Neural cell (in vitro differentiated cells): ENCODE measurements around the gene LRRN4CL. TPM values are rescaled to one million over a fixed set of nuclear protein-coding genes. Genes with fewer than 3 reads are reported as not detected.
A peak's percentile ranks its signal among the peaks of the same experiment; 100 is the strongest.

Source experiments
- H2AFZ ChIP-seq: fragments of 200-600, 300-800 bp; sonication (generic), shearing (Covaris generic); 2 replicates; pipeline ENCODE4 v1.6.0; 2014; ENCODE audit warnings: low read depth, mild to moderate bottlenecking, antibody characterized with exemption, low read length, moderate library complexity
- H3F3A ChIP-seq: fragments of 200-600 bp; shearing (Covaris generic); 2 replicates; pipeline ENCODE4 v1.6.1; 2016; ENCODE audit warnings: mild to moderate bottlenecking, moderate library complexity, mixed read lengths, antibody characterized with exemption, low read length; ENCODE audit not compliant: insufficient read depth, poor library complexity, severe bottlenecking
- H3K27ac ChIP-seq: fragments of 200-600, 300-800 bp; sonication (generic), shearing (Covaris generic); 2 replicates; pipeline ENCODE4 v1.5.1; 2014; ENCODE audit warnings: mild to moderate bottlenecking, low read length, moderate library complexity
- H3K27me3 ChIP-seq: fragments of 300-800, 200-600 bp; sonication (generic), shearing (Covaris generic); 2 replicates; pipeline ENCODE4 v1.6.0; 2014; ENCODE audit warnings: mild to moderate bottlenecking, low read depth, low read length, moderate library complexity; ENCODE audit not compliant: insufficient read depth
- H3K36me3 ChIP-seq: fragments of 300-800, 200-600 bp; sonication (generic), shearing (Covaris generic); 2 replicates; pipeline ENCODE4 v1.5.1; 2014; ENCODE audit warnings: mild to moderate bottlenecking, antibody characterized with exemption, low read length, moderate library complexity; ENCODE audit not compliant: insufficient read depth
- H3K4me2 ChIP-seq: fragments of 300-800, 200-600 bp; sonication (generic), shearing (Covaris generic); 2 replicates; pipeline ENCODE4 v1.6.0; 2014; ENCODE audit warnings: mild to moderate bottlenecking, low read length
- H3K4me3 ChIP-seq: fragments of 300-800, 200-600 bp; sonication (generic), shearing (Covaris generic); 2 replicates; pipeline ENCODE4 v1.5.1; 2014; ENCODE audit warnings: mild to moderate bottlenecking, low read length, moderate library complexity
- H3K79me2 ChIP-seq: fragments of 200-600 bp; shearing (Covaris generic); replicated peaks from 2 replicates; pipeline ENCODE4 v1.6.0; 2014; ENCODE audit warnings: mild to moderate bottlenecking, low read length, moderate library complexity; ENCODE audit not compliant: insufficient read depth
- H3K9ac ChIP-seq: fragments of 300-800, 200-600 bp; sonication (generic), shearing (Covaris generic); 2 replicates; pipeline ENCODE4 v1.6.1; 2016; ENCODE audit warnings: mild to moderate bottlenecking, low read length, mixed read lengths
- H3K9me2 ChIP-seq: fragments of 200-600 bp; shearing (Covaris generic); 2 replicates; pipeline ENCODE4 v1.6.1; 2016; ENCODE audit warnings: mild to moderate bottlenecking, low read length, mixed read lengths; ENCODE audit not compliant: insufficient read depth
- H3K9me3 ChIP-seq: fragments of 200-600, 300-800 bp; sonication (generic), shearing (Covaris generic); 2 replicates; pipeline ENCODE4 v1.6.1; 2016; ENCODE audit warnings: mild to moderate bottlenecking, mixed run types, low read length, moderate library complexity, mixed read lengths
- H4K20me1 ChIP-seq: fragments of 200-600 bp; shearing (Covaris generic); 2 replicates; pipeline ENCODE4 v1.6.1; 2016; ENCODE audit warnings: mild to moderate bottlenecking, mixed run types; ENCODE audit not compliant: insufficient read depth
- EP300 ChIP-seq: fragments of 450-650 bp; conservative IDR thresholded peaks from 2 replicates; pipeline ENCODE4 v1.6.1; 2014; ENCODE audit warnings: antibody characterized with exemption, mild to moderate bottlenecking, moderate library complexity; ENCODE audit not compliant: poor library complexity, severe bottlenecking
- EZH2 ChIP-seq: fragments of 200-600, 300-800 bp; shearing (Covaris generic), sonication (generic); IDR thresholded peaks from 2 replicates; pipeline ENCODE4 v1.6.1; 2014; ENCODE audit warnings: antibody characterized with exemption, low read length, borderline replicate concordance, mild to moderate bottlenecking; ENCODE audit not compliant: insufficient read depth, poor library complexity, severe bottlenecking
- MXI1 ChIP-seq: fragments of 450-650 bp; conservative IDR thresholded peaks from 2 replicates; pipeline ENCODE4 v1.6.1; 2014; ENCODE audit warnings: antibody characterized with exemption, mild to moderate bottlenecking; ENCODE audit not compliant: poor library complexity, severe bottlenecking
- POLR2AphosphoS5 ChIP-seq: IDR thresholded peaks from 2 replicates; pipeline ENCODE4 v1.6.1; 2012
- RAD21 ChIP-seq: fragments of 450-650 bp; conservative IDR thresholded peaks from 2 replicates; pipeline ENCODE4 v1.6.1; 2014; ENCODE audit warnings: antibody characterized with exemption, mild to moderate bottlenecking, moderate library complexity
- SMC3 ChIP-seq: fragments of 450-650 bp; conservative IDR thresholded peaks from 2 replicates; pipeline ENCODE4 v1.6.1; 2014; ENCODE audit warnings: antibody characterized with exemption, mild to moderate bottlenecking, moderate library complexity; ENCODE audit not compliant: poor library complexity
- TAF1 ChIP-seq: IDR thresholded peaks from 2 replicates; pipeline ENCODE4 v1.6.1; 2012; ENCODE audit warnings: low read depth
- polyA plus RNA-seq: library from polyadenylated mRNA; depleted of rRNA; stranded (reverse); fragments of >200 nt; gene quantifications from 2 replicates; pipeline ENCODE4 v1.2.3, GENCODE V29; 2014
- TF ChIP-seq, protein P1 (sequence below): fragments of 450-650 bp; IDR thresholded peaks from 2 replicates; pipeline ENCODE4 v1.5.1; 2014; ENCODE audit warnings: antibody characterized with exemption, mild to moderate bottlenecking, moderate library complexity; ENCODE audit not compliant: poor library complexity, severe bottlenecking
- TF ChIP-seq, protein P2 (sequence below): IDR thresholded peaks from 2 replicates; pipeline ENCODE4 v1.6.1; 2012; ENCODE audit warnings: borderline replicate concordance

Gene LRRN4CL
- polyA plus RNA-seq, 1 donor from 2014 or later, result 0.82 TPM

DNA sequence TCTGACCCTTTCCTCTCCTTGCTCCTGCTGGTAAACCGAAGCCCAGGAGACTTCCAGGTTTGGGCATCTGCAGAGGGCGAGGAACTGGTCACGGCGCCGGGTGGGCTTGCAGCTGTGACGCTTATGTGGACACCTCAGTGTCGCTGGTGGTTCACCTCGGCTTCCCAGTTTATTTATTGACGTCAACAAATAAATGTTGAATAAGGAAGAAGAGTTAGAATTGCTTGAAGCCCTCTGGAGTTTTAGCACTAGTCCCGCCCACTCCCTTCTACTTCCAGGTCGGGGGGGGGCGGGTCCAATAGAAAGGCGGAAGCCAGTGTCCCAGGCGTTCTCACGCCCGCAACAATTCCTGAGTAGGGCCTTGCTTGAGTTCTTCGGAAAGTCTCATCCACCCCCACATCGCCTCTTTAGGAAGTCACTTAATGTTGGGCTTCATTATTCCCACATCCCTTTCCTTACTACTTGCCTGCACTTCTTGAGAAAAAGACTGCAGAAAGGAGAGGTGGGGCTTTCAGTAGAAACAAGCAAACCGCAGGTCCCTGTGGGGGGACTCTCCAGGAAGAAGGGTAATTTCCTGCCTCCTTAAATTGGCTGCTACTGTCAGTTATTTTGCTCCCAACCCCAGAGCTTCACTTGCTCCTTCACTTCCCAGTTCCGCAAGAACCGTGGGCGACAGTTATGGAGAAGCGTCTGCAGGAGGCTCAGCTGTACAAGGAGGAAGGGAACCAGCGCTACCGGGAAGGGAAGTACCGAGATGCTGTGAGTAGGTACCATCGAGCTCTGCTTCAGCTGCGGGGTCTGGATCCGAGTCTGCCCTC lies 39.0 kb upstream of the LRRN4CL start, which contains the start of gene TTC9C:
Gene TTC9C (plus strand): TSS at position 316 of the 818 bp plus-strand sequence. CDS start 363 bp downstream, at position 679.
- Histone ChIP-seq H3K9me3 (no peaks in the 10 kb centered on the region), H3F3A (peaks cover 5% of the 10 kb centered on the region), H3K36me3 (no peaks in the 10 kb centered on the region), H3K9ac (peak within 1 kb of the TSS; percentile 75), H3K4me3 (peak within 1 kb of the TSS; percentile 83), H2AFZ (peak within 1 kb of the TSS; percentile 81), H3K79me2 (peaks cover 42% of the 10 kb centered on the region), H3K27ac (peak within 1 kb of the TSS; percentile 93), H3K9me2 (no peaks in the 10 kb centered on the region), H3K27me3 (no peaks in the 10 kb centered on the region), H4K20me1 (peaks cover 3% of the 10 kb centered on the region), H3K4me2 (peak within 1 kb of the TSS; percentile 94)
- TF ChIP-seq RAD21 (peak; percentile 28), SMC3 (no peak), EZH2 (no peak), MXI1 (peak; percentile 87), EP300 (no peak), TAF1 (no peak), POLR2AphosphoS5 (peak; percentile 70)
- TF ChIP-seq, protein P1, sequence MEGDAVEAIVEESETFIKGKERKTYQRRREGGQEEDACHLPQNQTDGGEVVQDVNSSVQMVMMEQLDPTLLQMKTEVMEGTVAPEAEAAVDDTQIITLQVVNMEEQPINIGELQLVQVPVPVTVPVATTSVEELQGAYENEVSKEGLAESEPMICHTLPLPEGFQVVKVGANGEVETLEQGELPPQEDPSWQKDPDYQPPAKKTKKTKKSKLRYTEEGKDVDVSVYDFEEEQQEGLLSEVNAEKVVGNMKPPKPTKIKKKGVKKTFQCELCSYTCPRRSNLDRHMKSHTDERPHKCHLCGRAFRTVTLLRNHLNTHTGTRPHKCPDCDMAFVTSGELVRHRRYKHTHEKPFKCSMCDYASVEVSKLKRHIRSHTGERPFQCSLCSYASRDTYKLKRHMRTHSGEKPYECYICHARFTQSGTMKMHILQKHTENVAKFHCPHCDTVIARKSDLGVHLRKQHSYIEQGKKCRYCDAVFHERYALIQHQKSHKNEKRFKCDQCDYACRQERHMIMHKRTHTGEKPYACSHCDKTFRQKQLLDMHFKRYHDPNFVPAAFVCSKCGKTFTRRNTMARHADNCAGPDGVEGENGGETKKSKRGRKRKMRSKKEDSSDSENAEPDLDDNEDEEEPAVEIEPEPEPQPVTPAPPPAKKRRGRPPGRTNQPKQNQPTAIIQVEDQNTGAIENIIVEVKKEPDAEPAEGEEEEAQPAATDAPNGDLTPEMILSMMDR, result no peak
- TF ChIP-seq, protein P2, sequence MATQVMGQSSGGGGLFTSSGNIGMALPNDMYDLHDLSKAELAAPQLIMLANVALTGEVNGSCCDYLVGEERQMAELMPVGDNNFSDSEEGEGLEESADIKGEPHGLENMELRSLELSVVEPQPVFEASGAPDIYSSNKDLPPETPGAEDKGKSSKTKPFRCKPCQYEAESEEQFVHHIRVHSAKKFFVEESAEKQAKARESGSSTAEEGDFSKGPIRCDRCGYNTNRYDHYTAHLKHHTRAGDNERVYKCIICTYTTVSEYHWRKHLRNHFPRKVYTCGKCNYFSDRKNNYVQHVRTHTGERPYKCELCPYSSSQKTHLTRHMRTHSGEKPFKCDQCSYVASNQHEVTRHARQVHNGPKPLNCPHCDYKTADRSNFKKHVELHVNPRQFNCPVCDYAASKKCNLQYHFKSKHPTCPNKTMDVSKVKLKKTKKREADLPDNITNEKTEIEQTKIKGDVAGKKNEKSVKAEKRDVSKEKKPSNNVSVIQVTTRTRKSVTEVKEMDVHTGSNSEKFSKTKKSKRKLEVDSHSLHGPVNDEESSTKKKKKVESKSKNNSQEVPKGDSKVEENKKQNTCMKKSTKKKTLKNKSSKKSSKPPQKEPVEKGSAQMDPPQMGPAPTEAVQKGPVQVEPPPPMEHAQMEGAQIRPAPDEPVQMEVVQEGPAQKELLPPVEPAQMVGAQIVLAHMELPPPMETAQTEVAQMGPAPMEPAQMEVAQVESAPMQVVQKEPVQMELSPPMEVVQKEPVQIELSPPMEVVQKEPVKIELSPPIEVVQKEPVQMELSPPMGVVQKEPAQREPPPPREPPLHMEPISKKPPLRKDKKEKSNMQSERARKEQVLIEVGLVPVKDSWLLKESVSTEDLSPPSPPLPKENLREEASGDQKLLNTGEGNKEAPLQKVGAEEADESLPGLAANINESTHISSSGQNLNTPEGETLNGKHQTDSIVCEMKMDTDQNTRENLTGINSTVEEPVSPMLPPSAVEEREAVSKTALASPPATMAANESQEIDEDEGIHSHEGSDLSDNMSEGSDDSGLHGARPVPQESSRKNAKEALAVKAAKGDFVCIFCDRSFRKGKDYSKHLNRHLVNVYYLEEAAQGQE, result peak; percentile 25

DNA sequence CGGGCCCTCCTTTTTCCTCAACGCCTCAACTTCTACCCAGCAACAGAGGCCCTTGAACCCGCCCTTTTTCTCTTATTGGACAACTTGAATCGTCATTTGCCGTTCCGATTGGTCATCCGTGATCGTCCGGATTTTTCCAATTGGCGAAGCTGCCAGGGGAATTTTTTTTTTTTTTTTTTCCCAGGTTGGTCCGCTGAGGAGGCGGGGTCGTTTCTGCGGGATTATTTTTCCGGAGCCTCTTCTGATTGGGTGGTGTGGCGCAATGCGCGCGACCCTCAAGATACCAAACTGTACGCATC lies 38.5 kb upstream of the LRRN4CL start:
- Histone ChIP-seq H3K9me2 (no peaks in the 10 kb centered on the region), H3K27me3 (no peaks in the 10 kb centered on the region), H3K79me2 (peaks cover 48% of the 10 kb centered on the region), H2AFZ (peak overlapping the region; percentile 81), H3K9ac (peak overlapping the region; percentile 75), H3K9me3 (no peaks in the 10 kb centered on the region), H3K36me3 (peaks cover 2% of the 10 kb centered on the region), H3F3A (peaks cover 5% of the 10 kb centered on the region), H3K4me2 (peak overlapping the region; percentile 38), H4K20me1 (peaks cover 3% of the 10 kb centered on the region), H3K27ac (peak overlapping the region; percentile 93), H3K4me3 (peak overlapping the region; percentile 83)
- TF ChIP-seq EP300 (peak; percentile 21), TAF1 (no peak), RAD21 (no peak)
